HG03342 (cell line): Measurements from ENCODE around the gene EZH2.

Experiments used
- ATAC-seq: cut with Tn5 transposase; IDR thresholded peaks from one replicate; pipeline ENCODE4 v1.9.1; 2021; ENCODE audit warnings: mild to moderate bottlenecking, moderate library complexity; ENCODE audit not compliant: unreplicated experiment

EZH2 gene

GRCh38 chr7:148903504-148903903 lies 19.4 kb upstream of the EZH2 start:
- ATAC-seq: no peak

GRCh38 chr7:148901178-148901577 lies 17.1 kb upstream of the EZH2 start:
- no peak for ATAC-seq

GRCh38 chr7:148898845-148899484 lies 14.9 kb upstream of the EZH2 start:
- no peak for ATAC-seq

- no peak for ATAC-seq
Observed at GRCh38 chr7:148894591-148894990, 10.5 kb upstream of the EZH2 start.

GRCh38 chr7:148893071-148893470 lies 9.0 kb upstream of the EZH2 start:
- ATAC-seq: no peak

GRCh38 chr7:148888300-148888699 lies 4.2 kb upstream of the EZH2 start:
- no peak for ATAC-seq

GRCh38 chr7:148886844-148887243 lies 2.8 kb upstream of the EZH2 start:
- no peak for ATAC-seq

GRCh38 chr7:148884299-148885022 lies 370 bp upstream of the EZH2 start:
- peak; percentile 90 for ATAC-seq

GRCh38 chr7:148883266-148884048 lies 634 bp downstream of the EZH2 start:
- ATAC-seq: peak; percentile 22

- ATAC-seq: no peak
Observed at GRCh38 chr7:148882841-148883265, 1.2 kb downstream of the EZH2 start.

GRCh38 chr7:148882192-148882591 lies 1.9 kb downstream of the EZH2 start:
- ATAC-seq: no peak

GRCh38 chr7:148878317-148878716 lies 5.8 kb downstream of the EZH2 start:
- no peak for ATAC-seq

- no peak for ATAC-seq
Observed at GRCh38 chr7:148877517-148877916, 6.6 kb downstream of the EZH2 start.

- ATAC-seq: no peak
Observed at GRCh38 chr7:148872188-148872587, 11.9 kb downstream of the EZH2 start.

- no peak for ATAC-seq
Observed at GRCh38 chr7:148871551-148871950, 12.5 kb downstream of the EZH2 start.

- no peak for ATAC-seq
Observed at GRCh38 chr7:148871030-148871429, 13.1 kb downstream of the EZH2 start.

- no peak for ATAC-seq
Observed at GRCh38 chr7:148868378-148868674, 15.8 kb downstream of the EZH2 start.

GRCh38 chr7:148867596-148868377 lies 16.3 kb downstream of the EZH2 start:
- ATAC-seq: no peak

- ATAC-seq: no peak
Observed at GRCh38 chr7:148866362-148866761, 17.7 kb downstream of the EZH2 start.

- no peak for ATAC-seq
Observed at GRCh38 chr7:148865283-148865682, 18.8 kb downstream of the EZH2 start.

- no peak for ATAC-seq
Observed at GRCh38 chr7:148863324-148863723, 20.8 kb downstream of the EZH2 start.
